ENCODE results near the gene SCTR. TPM values are rescaled to one million over a fixed set of nuclear protein-coding genes. Genes with fewer than 3 reads are reported as not detected.
A peak's percentile ranks its signal among the peaks of the same experiment; 100 is the strongest.

The SCTR gene
- total and polyA plus RNA-seq, 2 of the 13 experiments (the other 11 are each of a cell fraction or from before 2014, with no cell fraction given): not detected

- TF ChIP-seq HDAC1 (CRISPR knock-in tag; IDR thresholded peaks at IDR 0.05) (no peak; the same call in 1 of the 2 replicates), SUZ12 (IDR thresholded peaks at IDR 0.05; ENCODE audit: low read depth, low read length) (no peak), NCOA1 (CRISPR knock-in tag; IDR thresholded peaks at IDR 0.05) (no peak; the same call in 1 of the 2 replicates), GPN1 (CRISPR knock-in tag; IDR thresholded peaks at IDR 0.05; ENCODE audit: borderline replicate concordance) (no peak), MEIS1 (CRISPR knock-in tag; IDR thresholded peaks at IDR 0.05; ENCODE audit: borderline replicate concordance) (no peak), ZNF264 (CRISPR knock-in tag; IDR thresholded peaks at IDR 0.05) (no peak), SALL1 (CRISPR knock-in tag; IDR thresholded peaks at IDR 0.05) (peak; percentile 39; the same call in 1 of the 2 replicates), SMARCE1 (IDR thresholded peaks at IDR 0.05; ENCODE audit: borderline replicate concordance) (no peak), ZNF670 (CRISPR knock-in tag; IDR thresholded peaks at IDR 0.05; ENCODE audit: borderline replicate concordance) (no peak), ATF4 (CRISPR knock-in tag; IDR thresholded peaks at IDR 0.05) (no peak), EHMT2 (IDR thresholded peaks at IDR 0.05; ENCODE audit: borderline replicate concordance, low read depth, low read length) (no peak), PHF21A (CRISPR knock-in tag; IDR thresholded peaks at IDR 0.05) (no peak), U2AF2 (IDR thresholded peaks at IDR 0.05; ENCODE audit: low read depth, low read length) (no peak), ZNF547 (CRISPR knock-in tag; IDR thresholded peaks at IDR 0.05) (no peak), ZKSCAN1 (IDR thresholded peaks at IDR 0.05; ENCODE audit: low read length) (no peak), ZNF296 (CRISPR knock-in tag; conservative IDR thresholded peaks at IDR 0.05) (no peak), HNF1B (CRISPR knock-in tag; IDR thresholded peaks at IDR 0.05) (no peak), ZNF607 (CRISPR knock-in tag; IDR thresholded peaks at IDR 0.05; ENCODE audit: borderline replicate concordance) (no peak), ZNF432 (CRISPR knock-in tag; IDR thresholded peaks at IDR 0.05; ENCODE audit: borderline replicate concordance) (no peak), BATF2 (CRISPR knock-in tag; IDR thresholded peaks at IDR 0.05) (no peak), NFAT5 (CRISPR knock-in tag; IDR thresholded peaks at IDR 0.05) (no peak)
Measured at GRCh38 chr2:119424284-119425118, 99.8 kb downstream of the SCTR start (continued).
